Testis (tissue), 2 donors: Measurements from ENCODE around the gene OLIG2.

Source experiments
- CTCF ChIP-seq, 3 experiments: fragments of 450-650 bp in 2 of 3; fragments of 200-600 bp in 1 of 3; sonication (generic) in 1 of 3; IDR thresholded peaks; one replicate each; pipeline ENCODE4 v1.5.1; 2016 to 2019; ENCODE audit warnings: antibody characterized with exemption in 3 of 3, mild to moderate bottlenecking in 2 of 3, moderate library complexity in 1 of 3
- POLR2A ChIP-seq: fragments of 450-650 bp; IDR thresholded peaks from one replicate; pipeline ENCODE4 v1.6.1; 2017; ENCODE audit warnings: antibody characterized with exemption, mild to moderate bottlenecking, moderate library complexity

GRCh38 chr21:33059380-33059841, 33.7 kb downstream of the OLIG2 start:
- TF ChIP-seq CTCF (IDR thresholded peaks at IDR 0.05) (no peak), POLR2A (no peak)
